Endothelial cell of umbilical vein (primary cell): ENCODE results near the gene CBLL1. TPM values are rescaled to one million over a fixed set of nuclear protein-coding genes. Genes with fewer than 3 reads are reported as not detected.

ENCODE experiments used
- BruUV-seq: library from RNA; stranded (reverse); fragments of 400-500 nt; replicated peaks from 2 replicates; lab custom pipeline; 2021; lab: Mats Ljungman, UMichigan
- CTCF ChIA-PET: fragments of 300-600, 350-600 bp; sonication (Branson Sonifier 250); formaldehyde crosslinking; loops from one replicate; lab custom pipeline; 2021; ENCODE audit warnings: antibody characterized with exemption, inconsistent platforms; lab: Charles Lee
- POLR2A ChIA-PET: fragments of 300-600, 350-600 bp; sonication (Branson Sonifier 250); formaldehyde crosslinking; loops from one replicate; lab custom pipeline; 2021; ENCODE audit warnings: antibody characterized with exemption, inconsistent platforms; lab: Charles Lee
- DNase-seq: peaks from one replicate; pipeline ENCODE4 v3.0.0-alpha.2; 2011; ENCODE audit warnings: low read depth, low spot score
- FAIRE-seq: peaks from 2 replicates; lab custom pipeline; 2011; peaks lifted over from hg19 to GRCh38; lab: Jason Lieb, UNC
- H2AFZ ChIP-seq: 2 replicates; pipeline ENCODE4 v1.6.0; 2012; ENCODE audit warnings: low read depth, low read length, control low read depth, inconsistent platforms
- H3K27ac ChIP-seq: 2 replicates; pipeline ENCODE4 v1.5.1; 2011; ENCODE audit warnings: low read depth, mild to moderate bottlenecking, control low read depth, low read length, moderate library complexity; ENCODE audit not compliant: insufficient read depth
- H3K27me3 ChIP-seq, 2 experiments: 2 replicates each; pipeline versions ENCODE4 v1.6.0 to v1.6.1; 2011; ENCODE audit warnings: low read length in 2 of 2, mixed read lengths in 1 of 2; ENCODE audit not compliant: control insufficient read depth in 2 of 2, insufficient read depth in 2 of 2
- H3K36me3 ChIP-seq, 2 experiments: 2 replicates in 1 of 2; 3 replicates in 1 of 2; pipeline ENCODE4 v1.5.1; 2011; ENCODE audit warnings: low read length in 2 of 2, mild to moderate bottlenecking in 1 of 2, moderate library complexity in 1 of 2; ENCODE audit not compliant: control insufficient read depth in 2 of 2, insufficient read depth in 2 of 2; ENCODE audit errors: extremely low read depth in 1 of 2
- H3K4me1 ChIP-seq: 3 replicates; pipeline ENCODE4 v1.5.1; 2011; ENCODE audit warnings: mild to moderate bottlenecking, low read length; ENCODE audit not compliant: control insufficient read depth, insufficient read depth; ENCODE audit errors: extremely low read depth
- H3K4me2 ChIP-seq: 2 replicates; pipeline ENCODE4 v1.6.1; 2011; ENCODE audit warnings: low read length, control low read depth, mixed read lengths; ENCODE audit not compliant: insufficient read depth
- H3K4me3 ChIP-seq, 3 experiments: fragments of 200-600 bp in 1 of 3; sonication (generic), shearing (Covaris generic) in 1 of 3; replicated peaks in 1 of 3; 2 replicates each; pipeline ENCODE4 v1.5.1; 2011 to 2016; ENCODE audit warnings: control low read depth in 3 of 3, low read length in 3 of 3, mild to moderate bottlenecking in 2 of 3, inconsistent platforms in 1 of 3, low read depth in 1 of 3, moderate library complexity in 1 of 3; ENCODE audit not compliant: insufficient read depth in 1 of 3
- H3K79me2 ChIP-seq: 2 replicates; pipeline ENCODE4 v1.6.0; 2012; ENCODE audit warnings: low read length, inconsistent platforms; ENCODE audit not compliant: control insufficient read depth, insufficient read depth
- H3K9ac ChIP-seq: replicated peaks from 2 replicates; pipeline ENCODE3; 2011; ENCODE audit warnings: low read length, control low read depth; ENCODE audit not compliant: insufficient read depth; ENCODE audit errors: extremely low read depth
- H3K9me1 ChIP-seq: replicated peaks from 3 replicates; pipeline ENCODE4 v1.6.0; 2011; ENCODE audit warnings: mild to moderate bottlenecking, low read length; ENCODE audit not compliant: control insufficient read depth, insufficient read depth; ENCODE audit errors: extremely low read depth
- H3K9me3 ChIP-seq: replicated peaks from 2 replicates; pipeline ENCODE4 v1.5.1; 2012; ENCODE audit warnings: low read length, inconsistent platforms; ENCODE audit not compliant: control insufficient read depth, insufficient read depth
- H4K20me1 ChIP-seq: replicated peaks from 2 replicates; pipeline ENCODE3; 2011; ENCODE audit warnings: mild to moderate bottlenecking, low read length; ENCODE audit not compliant: control insufficient read depth, insufficient read depth; ENCODE audit errors: extremely low read depth
- CTCF ChIP-seq, 2 donors: IDR thresholded peaks; 1 replicate in 1 of 2; 2 replicates in 1 of 2; pipeline ENCODE4 v1.5.1; 2011; ENCODE audit warnings: low read length in 2 of 2, mild to moderate bottlenecking in 2 of 2, moderate library complexity in 2 of 2, control low read depth in 1 of 2, inconsistent platforms in 1 of 2, low read depth in 1 of 2; ENCODE audit not compliant: insufficient read depth in 1 of 2; ENCODE audit errors: extremely low read depth in 1 of 2
- EZH2 ChIP-seq: IDR thresholded peaks from 2 replicates; pipeline ENCODE4 v1.6.1; 2012; ENCODE audit warnings: borderline replicate concordance, low read depth, mild to moderate bottlenecking, moderate library complexity, low read length, inconsistent platforms; ENCODE audit not compliant: severe bottlenecking
- FOS ChIP-seq: IDR thresholded peaks from 2 replicates; pipeline ENCODE4 v1.6.1; 2011; ENCODE audit warnings: mild to moderate bottlenecking, low read length, moderate library complexity, borderline replicate concordance; ENCODE audit not compliant: insufficient read depth
- GATA2 ChIP-seq: IDR thresholded peaks from 2 replicates; pipeline ENCODE4 v1.7.0; 2011; ENCODE audit warnings: low read depth, mild to moderate bottlenecking, moderate library complexity, mixed read lengths, low read length; ENCODE audit not compliant: insufficient read length, insufficient read depth
- JUN ChIP-seq: IDR thresholded peaks from 2 replicates; pipeline ENCODE4 v1.6.1; 2011; ENCODE audit warnings: borderline replicate concordance, low read depth; ENCODE audit not compliant: insufficient read length, insufficient read depth
- MAX ChIP-seq: IDR thresholded peaks from 2 replicates; pipeline ENCODE4 v1.6.1; 2011; ENCODE audit not compliant: insufficient read depth, insufficient read length
- MYC ChIP-seq: IDR thresholded peaks from one replicate; pipeline ENCODE4 v1.6.1; 2011; ENCODE audit warnings: mild to moderate bottlenecking, low read depth, low read length
- POLR2A ChIP-seq: IDR thresholded peaks from 2 replicates; pipeline ENCODE4 v1.6.1; 2012; ENCODE audit warnings: low read depth, mild to moderate bottlenecking, control low read depth, low read length
- POLR2AphosphoS5 ChIP-seq: IDR thresholded peaks from 2 replicates; pipeline ENCODE4 v1.6.1; 2012; ENCODE audit warnings: low read depth, mild to moderate bottlenecking, control low read depth, low read length, moderate library complexity; ENCODE audit not compliant: insufficient read depth
- dilution Hi-C: fragments of 300-500 bp; cut with MboI; formaldehyde crosslinking; loops from one replicate; pipeline ENCODE4 v1.15.0; 2019; ENCODE audit warnings: low sequenced_read_pairs; ENCODE audit not compliant: extremely low pct_ligation_motif_present
- intact Hi-C: fragments of 100-400 bp; cut with micrococcal nuclease; formaldehyde crosslinking; loops from one replicate; pipeline ENCODE4 v1.10.0; 2022
- polyA plus RNA-seq, 4 experiments: library from polyadenylated mRNA; depleted of rRNA in 3 of 4; stranded (reverse) in 3 of 4; unstranded in 1 of 4; fragments of >200 nt; gene quantifications; 2 replicates each; pipeline versions ENCODE4 v1.2.1 to v1.2.3, GENCODE V29; 2011 to 2012; ENCODE audit warnings: missing spikeins in 1 of 4
- total RNA-seq: library from RNA; stranded (reverse); gene quantifications from 2 replicates; pipeline ENCODE4 v1.2.3, GENCODE V29; 2021

CBLL1 gene
- total and polyA plus RNA-seq, 2 donors (not counting 3 experiments of a cell fraction or from before 2014, with no cell fraction given) = 23.1 to 30.6 TPM

GRCh38 chr7:107789647-107790046 is 45.7 kb downstream of the CBLL1 start:
- H3K9ac ChIP-seq = no peak overlapping the region
- intact Hi-C loops = no loop called here
- no peaks in the 10 kb centered on the region for H4K20me1 ChIP-seq
- no peaks in the 10 kb centered on the region for H3K9me1 ChIP-seq
- FAIRE-seq = no peak
- peaks cover 31 to 38% of the 10 kb centered on the region in 2 experiments for H3K27me3 ChIP-seq
- H3K27ac ChIP-seq = no peak overlapping the region
- POLR2A ChIA-PET = no interaction called here
- no peak overlapping the region for H3K4me2 ChIP-seq
- TF ChIP-seq CTCF (IDR thresholded peaks at IDR 0.05; ENCODE audit: extremely low read depth in 1 of 2, insufficient read depth in 1 of 2, low read depth in 1 of 2, low read length in 2 of 2) (no peak), JUN (no peak), POLR2AphosphoS5 (no peak), EZH2 (no peak), MAX (no peak), POLR2A (no peak), MYC (no peak), FOS (no peak), GATA2 (no peak)
- no peak overlapping the region for H2AFZ ChIP-seq
- CTCF ChIA-PET = interaction anchor here (0.7 to 1.9 kb wide), 2 partner anchors 19 to 85 kb away, joined by 3 to 4 read pairs; no protein-coding TSS in a partner anchor
- H3K36me3 ChIP-seq = no peaks in the 10 kb centered on the region
- DNase-seq = no peak
- no peaks in the 10 kb centered on the region for H3K4me1 ChIP-seq
- no TSS peak for BruUV-seq
- dilution Hi-C loops = no loop called here
- H3K79me2 ChIP-seq = no peaks in the 10 kb centered on the region
- H3K9me3 ChIP-seq = no peaks in the 10 kb centered on the region
- H3K4me3 ChIP-seq = no peak overlapping the region
